Adrenal gland (tissue), 12 donors: Measurements from ENCODE around the gene IPO7. TPM values are rescaled to one million over a fixed set of nuclear protein-coding genes. Genes with fewer than 3 reads are reported as not detected.
"Not testable (repeated sequence)": the region's sequence is repeated elsewhere in the genome, so short reads cannot be mapped to it uniquely, and the experiment has no call there.

ENCODE experiments used
- DNase-seq, 7 donors: peaks; one replicate each; pipeline ENCODE4 v3.0.0-alpha.2; 2019 to 2020
- H3K27ac ChIP-seq, 5 donors: fragments of 200-600 bp; sonication (generic) in 4 of 5; 1 replicate in 3 of 5; 2 replicates in 2 of 5; pipeline versions ENCODE4 v1.5.1 to v1.8.0; 2016 to 2020; ENCODE audit warnings: mild to moderate bottlenecking in 1 of 5
- H3K27me3 ChIP-seq: fragments of 200-600 bp; 2 replicates; pipeline ENCODE4 v1.8.0; 2021
- H3K36me3 ChIP-seq, 2 donors: fragments of 200-600 bp; replicated peaks in 1 of 2; 1 replicate in 1 of 2; 2 replicates in 1 of 2; pipeline versions ENCODE4 v1.5.1 to v1.8.0; 2018 to 2022
- H3K4me1 ChIP-seq, 2 donors: fragments of 200-600 bp; replicated peaks in 1 of 2; 1 replicate in 1 of 2; 2 replicates in 1 of 2; pipeline versions ENCODE4 v1.5.1 to v1.8.0; 2018 to 2021
- H3K4me3 ChIP-seq, 4 donors: fragments of 200-600 bp; sonication (generic) in 3 of 4; one replicate each; pipeline ENCODE4 v1.5.1; 2016 to 2018
- H3K9me3 ChIP-seq, 3 donors: fragments of 200-600 bp; sonication (generic) in 1 of 3; replicated peaks in 1 of 3; 1 replicate in 2 of 3; 2 replicates in 1 of 3; pipeline versions ENCODE4 v1.5.1 to v1.8.0; 2016 to 2021
- POLR2A ChIP-seq, 2 donors: fragments of 450-650 bp; IDR thresholded peaks; one replicate each; pipeline ENCODE4 v1.6.1; 2017; ENCODE audit warnings: antibody characterized with exemption in 2 of 2, mild to moderate bottlenecking in 2 of 2, moderate library complexity in 1 of 2
- WGBS, 4 donors: extraction: QIAGEN DNeasy Blood & Tissue Kit in 2 of 4; methylation state at CpG; one replicate each; pipeline versions ENCODE4 v1.1.5 to v1.1.7; 2013 to 2017; 5-methylcytosine and 5-hydroxymethylcytosine counted together
- intact Hi-C, 2 donors: fragments of 100-400 bp; cut with DNase I; formaldehyde crosslinking; loops; one replicate each; pipeline versions ENCODE4 v1.14.1 to v1.15.0; 2022 to 2023
- polyA plus RNA-seq, 3 donors: library from polyadenylated mRNA; stranded (reverse); fragments of 200-250 nt in 2 of 3; fragments of 350-450 nt in 1 of 3; fragmentation: Illumina TruSeq in 1 of 3; extraction: RNeasy Lipid Tissue Mini Kit (QIAGEN cat#74804) in 1 of 3; gene quantifications; one replicate each; pipeline ENCODE4 v1.2.3, GENCODE V29; 2013 to 2014
- total RNA-seq, 9 donors: library from RNA; depleted of rRNA in 4 of 9; stranded (reverse); fragments of >200 nt in 4 of 9; fragments of 120-200 nt in 1 of 9; fragmentation: NEBNext Ultra II Directional in 1 of 9; extraction: Animal tissue kit (Norgen Biotek cat#: 25700) in 1 of 9; gene quantifications; one replicate each; pipeline versions ENCODE4 v1.1.0 to v1.2.4, GENCODE V29; 2013 to 2023
- TF ChIP-seq, protein P1 (sequence below), 6 experiments: fragments of 450-650 bp in 4 of 6; fragments of 200-600 bp in 2 of 6; sonication (generic) in 1 of 6; IDR thresholded peaks; 1 replicate in 5 of 6; 2 replicates in 1 of 6; pipeline versions ENCODE4 v1.5.1 to v1.8.0; 2016 to 2021; ENCODE audit warnings: antibody characterized with exemption in 6 of 6, mild to moderate bottlenecking in 2 of 6, moderate library complexity in 1 of 6
- donor health status: healthy with polysubstance abuse.
- donor health status: Bipolar disorder and iron deficiency.
- donor health status: DM: yes; HTN: yes; CAD: no.
- donor health status: DM: no; HTN: no; CAD: no.
- donor health status: DM: no; HTN: no; CAD: no.
- donor health status: DM: yes; HTN: yes; CAD: no.

The IPO7 gene
- total and polyA plus RNA-seq, 12 donors: 16.5 to 132 (median 77.5) TPM

DNA sequence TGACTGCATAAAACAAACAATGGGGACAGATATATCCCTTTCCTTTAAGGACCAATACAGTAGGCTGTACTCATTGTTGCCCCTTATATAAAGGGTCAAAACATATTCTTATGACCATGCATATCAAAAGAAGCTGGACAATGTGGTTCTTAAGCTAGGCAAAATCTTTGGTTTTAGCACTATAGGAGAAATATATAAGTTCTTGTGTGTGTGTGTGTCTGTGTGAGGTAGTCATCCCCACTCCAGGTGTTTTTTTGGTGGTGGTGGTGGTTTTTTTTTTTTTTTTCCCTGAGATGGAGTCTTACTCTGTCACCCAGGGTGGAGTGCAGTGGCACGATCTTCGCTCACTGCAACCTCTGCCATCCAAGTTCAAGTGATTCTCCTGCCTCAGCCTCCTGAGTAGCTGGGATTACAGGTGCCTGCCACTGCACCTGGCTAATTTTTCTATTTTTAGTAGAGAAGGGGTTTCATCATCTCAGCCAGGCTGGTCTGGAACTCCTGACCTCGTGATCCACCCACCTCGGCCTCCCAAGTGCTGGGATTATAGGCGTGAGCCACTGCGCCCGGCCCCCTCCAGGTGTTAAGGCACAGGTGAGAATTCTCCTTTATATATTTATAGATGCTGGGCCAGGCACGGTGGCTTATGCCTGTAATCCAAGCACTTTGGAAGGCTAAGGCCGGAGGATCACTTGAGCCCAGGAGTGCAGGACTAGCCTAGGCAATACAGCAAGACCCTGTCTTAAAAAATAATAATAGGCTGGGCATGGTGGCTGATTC, 64.3 kb downstream of the IPO7 start:
- H3K4me3 ChIP-seq: no peak overlapping the region
- H3K4me1 ChIP-seq: no peaks in the 10 kb centered on the region
- H3K36me3 ChIP-seq: peaks cover 0 to 13% of the 10 kb centered on the region in 2 donors
- H3K27me3 ChIP-seq: no peaks in the 10 kb centered on the region
- WGBS, 4 donors: 94 to 100% (median 96%) methylated on average over 7 to 9 of the region's 9 CpGs
- DNase-seq: no peak
- TF ChIP-seq POLR2A (IDR thresholded peaks at IDR 0.05): no peak
- TF ChIP-seq, protein P1, sequence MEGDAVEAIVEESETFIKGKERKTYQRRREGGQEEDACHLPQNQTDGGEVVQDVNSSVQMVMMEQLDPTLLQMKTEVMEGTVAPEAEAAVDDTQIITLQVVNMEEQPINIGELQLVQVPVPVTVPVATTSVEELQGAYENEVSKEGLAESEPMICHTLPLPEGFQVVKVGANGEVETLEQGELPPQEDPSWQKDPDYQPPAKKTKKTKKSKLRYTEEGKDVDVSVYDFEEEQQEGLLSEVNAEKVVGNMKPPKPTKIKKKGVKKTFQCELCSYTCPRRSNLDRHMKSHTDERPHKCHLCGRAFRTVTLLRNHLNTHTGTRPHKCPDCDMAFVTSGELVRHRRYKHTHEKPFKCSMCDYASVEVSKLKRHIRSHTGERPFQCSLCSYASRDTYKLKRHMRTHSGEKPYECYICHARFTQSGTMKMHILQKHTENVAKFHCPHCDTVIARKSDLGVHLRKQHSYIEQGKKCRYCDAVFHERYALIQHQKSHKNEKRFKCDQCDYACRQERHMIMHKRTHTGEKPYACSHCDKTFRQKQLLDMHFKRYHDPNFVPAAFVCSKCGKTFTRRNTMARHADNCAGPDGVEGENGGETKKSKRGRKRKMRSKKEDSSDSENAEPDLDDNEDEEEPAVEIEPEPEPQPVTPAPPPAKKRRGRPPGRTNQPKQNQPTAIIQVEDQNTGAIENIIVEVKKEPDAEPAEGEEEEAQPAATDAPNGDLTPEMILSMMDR (IDR thresholded peaks at IDR 0.05): no peak
- intact Hi-C loops: no loop called here
- H3K9me3 ChIP-seq: no peaks in the 10 kb centered on the region
- H3K27ac ChIP-seq: no peak overlapping the region

DNA sequence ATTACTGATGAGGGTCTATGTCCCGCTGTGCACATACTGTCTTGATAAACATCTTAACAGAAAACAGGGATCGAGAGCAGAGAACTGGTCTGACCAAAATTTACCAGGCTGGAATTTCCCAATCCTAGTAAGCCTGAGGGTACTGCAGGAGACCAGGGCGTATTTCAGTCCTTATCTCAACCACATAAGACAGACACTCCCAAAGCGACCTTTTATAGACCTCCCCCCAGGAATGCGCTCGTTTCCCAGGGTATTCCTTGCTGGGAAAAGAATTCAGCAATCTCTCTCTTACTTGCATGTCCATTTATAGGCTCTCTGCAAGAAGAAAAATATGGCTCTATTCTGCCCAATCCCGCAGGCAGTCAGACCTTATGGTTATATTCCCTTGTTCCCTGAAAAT, 67.6 kb downstream of the IPO7 start:
- H3K4me3 ChIP-seq, H3K27me3 ChIP-seq, DNase-seq, H3K9me3 ChIP-seq, H3K27ac ChIP-seq, H3K36me3 ChIP-seq, intact Hi-C loops, H3K4me1 ChIP-seq: not testable (repeated sequence)
- WGBS, 4 donors: 84 to 89% (median 88%) methylated on average over 7 of the region's 7 CpGs

DNA sequence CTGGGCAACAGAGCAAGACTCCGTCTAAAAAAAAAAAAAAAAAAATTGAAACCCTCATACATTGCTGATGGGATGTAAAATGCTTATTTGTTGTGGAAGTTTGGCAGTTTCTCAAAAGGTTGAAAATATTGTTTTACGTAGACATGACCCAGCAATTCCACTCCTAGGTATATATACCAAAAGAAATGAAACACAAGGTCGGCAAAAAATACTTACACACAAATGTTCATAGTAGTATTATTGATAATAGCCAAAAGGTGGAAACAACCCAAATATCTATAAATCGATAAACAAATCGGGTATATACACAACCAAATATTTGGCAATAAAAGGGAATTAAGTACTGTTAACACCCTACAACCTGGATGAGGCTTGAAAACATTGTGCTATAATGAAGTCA, 71.3 kb downstream of the IPO7 start:
- Histone ChIP-seq H3K4me1 (no peaks in the 10 kb centered on the region), H3K27me3 (no peaks in the 10 kb centered on the region), H3K9me3 (no peaks in the 10 kb centered on the region), H3K36me3 (no peaks in the 10 kb centered on the region), H3K4me3 (no peak overlapping the region), H3K27ac (no peak overlapping the region)
- DNase-seq: no peak
- intact Hi-C loops: no loop called here
- TF ChIP-seq, protein P1 (IDR thresholded peaks at IDR 0.05): no peak
- TF ChIP-seq POLR2A (IDR thresholded peaks at IDR 0.05): no peak
- 92 to 95% (median 93%) methylated on average over 5 of the region's 5 CpGs for WGBS, 4 donors

DNA sequence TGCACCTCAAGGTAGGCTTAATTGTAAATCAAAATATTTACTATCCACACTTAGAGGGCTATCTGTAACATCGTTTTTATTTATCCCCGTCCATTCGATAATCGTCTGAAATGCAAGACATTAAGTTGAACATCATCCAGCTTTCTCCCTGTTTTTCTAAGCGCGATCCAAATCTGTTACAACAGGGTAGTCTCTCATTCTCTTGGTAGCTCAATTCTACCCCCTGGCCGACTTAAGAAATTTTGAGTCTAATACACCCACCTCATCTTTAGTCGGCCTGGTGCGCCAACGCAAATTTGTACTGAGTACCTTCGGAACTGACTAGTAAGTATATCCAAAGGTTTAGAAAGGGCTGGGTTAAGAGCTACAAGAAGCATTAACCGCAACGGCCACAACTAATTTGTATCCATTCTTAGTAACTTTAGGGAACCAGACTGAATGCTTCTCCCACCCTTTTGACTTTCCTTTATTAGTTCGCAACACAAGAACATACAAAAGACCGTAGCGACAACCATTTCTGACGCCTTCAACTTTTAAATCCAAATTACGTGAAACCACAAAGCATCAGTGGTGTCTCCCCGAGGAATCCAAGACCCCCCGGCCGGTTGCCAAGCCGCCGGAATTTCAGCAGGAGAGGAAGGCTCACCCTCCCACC, 75.3 kb downstream of the IPO7 start:
- H3K4me1 ChIP-seq: peaks cover 8 to 20% of the 10 kb centered on the region in 2 donors
- no peak for TF ChIP-seq POLR2A (IDR thresholded peaks at IDR 0.05)
- TF ChIP-seq, protein P1 (IDR thresholded peaks at IDR 0.05): no peak
- peak overlapping the region; percentile 93 to 99 (median 97) for H3K27ac ChIP-seq
- 1 to 2% (median 2%) methylated on average over 22 to 23 of the region's 23 CpGs for WGBS, 4 donors
- H3K4me3 ChIP-seq: peak overlapping the region; percentile 48 to 98 (median 56)
- no peaks in the 10 kb centered on the region for H3K9me3 ChIP-seq
- DNase-seq: peak in 4 of 7 donors; percentile 19 to 66 (median 45)
- intact Hi-C loops: no loop called here
- no peaks in the 10 kb centered on the region for H3K27me3 ChIP-seq
- H3K36me3 ChIP-seq: no peaks in the 10 kb centered on the region
